GM18858 (cell line): ENCODE measurements around the gene ITCH.

Experiments
- ATAC-seq: cut with Tn5 transposase; IDR thresholded peaks from one replicate; pipeline ENCODE4 v1.9.1; 2021; ENCODE audit not compliant: unreplicated experiment

Gene ITCH

DNA sequence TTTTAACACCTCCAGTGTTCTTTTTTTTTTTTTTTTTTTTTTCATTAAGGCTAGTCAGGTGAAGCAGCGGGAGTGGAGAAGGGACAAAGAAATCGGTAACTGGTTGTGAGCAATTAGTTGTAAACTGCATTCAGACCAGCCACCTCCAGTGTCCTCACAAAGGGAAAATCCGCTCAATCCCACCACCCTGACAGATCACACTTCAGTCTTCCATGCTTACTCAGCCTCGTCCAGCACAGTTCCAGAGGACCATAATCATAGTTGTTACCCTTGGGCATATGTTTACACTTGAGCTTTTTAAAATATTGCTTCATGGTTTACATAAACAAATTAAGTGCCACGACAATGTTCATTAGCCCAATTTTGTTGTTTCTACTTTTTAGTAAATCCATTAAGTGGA lies 163.4 kb downstream of the ITCH start:
- no peak for ATAC-seq

- no peak for ATAC-seq
These were observed 163.9 kb downstream of the ITCH start for GRCh38 chr20:34527016-34527415.

- no peak for ATAC-seq
These were observed 165.8 kb downstream of the ITCH start for GRCh38 chr20:34528921-34529297.

GRCh38 chr20:34529742-34530141 lies 166.7 kb downstream of the ITCH start:
- no peak for ATAC-seq

DNA sequence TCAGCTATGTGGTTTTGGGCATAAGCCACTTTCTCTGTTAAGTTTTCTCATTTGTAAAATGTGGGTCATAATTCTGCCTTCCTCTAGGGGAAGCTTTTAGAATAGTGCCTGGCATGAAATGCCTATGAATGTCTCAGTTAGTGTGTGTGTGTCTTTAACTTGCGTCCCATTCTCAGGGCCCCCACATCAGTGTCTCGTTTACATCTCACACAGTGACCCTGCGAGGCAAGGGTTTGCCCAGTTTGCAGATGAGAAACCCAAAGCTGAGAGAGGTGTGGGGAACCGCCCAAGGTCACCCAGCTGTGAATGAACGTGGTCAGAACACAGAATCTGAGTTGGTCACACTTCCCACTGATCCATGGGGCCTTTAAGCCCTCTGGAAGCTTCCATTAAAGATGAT lies 167.3 kb downstream of the ITCH start:
- no peak for ATAC-seq

GRCh38 chr20:34531608-34532265 lies 168.7 kb downstream of the ITCH start:
- ATAC-seq = no peak

- ATAC-seq = no peak
These were observed 169.2 kb downstream of the ITCH start for GRCh38 chr20:34532320-34532719.

GRCh38 chr20:34532756-34533155 lies 169.7 kb downstream of the ITCH start:
- no peak for ATAC-seq

DNA sequence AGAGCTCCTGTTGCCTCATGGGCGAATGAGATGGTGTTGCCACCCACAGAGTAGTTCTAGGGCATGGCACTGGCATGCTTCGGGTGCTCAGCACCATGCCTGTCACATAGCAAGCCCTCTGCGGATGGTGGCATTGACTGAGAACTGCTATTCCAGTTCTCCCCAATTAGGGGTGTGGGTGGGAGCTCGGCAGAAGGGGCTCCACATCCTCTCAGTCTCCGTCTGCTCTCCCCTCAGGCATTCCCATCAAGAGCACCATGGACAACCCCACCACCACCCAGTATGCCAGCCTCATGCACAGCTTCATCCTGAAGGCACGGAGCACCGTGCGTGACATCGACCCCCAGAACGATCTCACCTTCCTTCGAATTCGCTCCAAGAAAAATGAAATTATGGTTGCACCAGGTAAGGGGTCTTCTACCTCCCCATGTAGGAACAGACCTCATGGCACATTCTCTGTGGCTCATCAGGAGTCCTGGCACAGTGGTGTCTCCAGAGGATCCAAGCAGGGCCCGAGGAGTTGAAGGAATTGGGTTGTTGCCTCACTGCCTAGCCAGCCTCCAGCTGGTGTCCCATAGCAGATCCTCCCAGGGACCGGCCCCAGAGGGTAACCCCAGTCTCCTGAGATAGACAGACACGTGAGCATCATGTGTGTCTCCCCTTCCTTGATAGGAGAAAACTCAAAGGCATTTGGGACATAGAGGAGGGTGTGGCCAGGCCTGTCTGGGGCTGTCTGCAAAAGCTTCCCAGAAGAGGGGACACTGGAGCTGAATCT lies 171.5 kb downstream of the ITCH start:
- ATAC-seq = no peak

DNA sequence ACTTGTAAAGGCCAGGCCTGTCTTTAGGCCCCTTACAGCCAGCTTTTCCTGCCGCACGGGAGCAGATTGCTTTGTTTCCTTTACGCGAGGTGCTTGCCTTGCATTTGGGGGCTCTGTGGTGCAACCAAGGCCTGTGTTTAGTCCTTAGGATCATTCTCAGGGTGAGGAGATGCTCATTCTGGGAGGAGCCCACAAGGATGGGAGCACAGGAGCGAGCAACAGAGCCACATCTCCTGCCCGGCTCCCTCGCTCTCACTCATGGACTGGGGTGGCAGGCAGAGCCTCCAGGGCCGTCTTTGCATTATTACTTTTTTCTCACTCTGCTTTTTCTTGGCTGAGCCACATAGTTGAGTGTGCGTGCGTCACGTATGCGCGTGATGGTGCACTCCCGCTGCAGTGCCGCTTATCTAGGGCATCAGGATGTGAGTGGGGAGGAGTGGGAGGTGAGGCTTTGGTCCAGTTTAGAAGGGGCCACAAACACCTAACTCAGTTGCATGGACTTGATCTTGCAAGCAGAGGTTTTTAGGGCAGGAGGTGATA lies 172.3 kb downstream of the ITCH start:
- ATAC-seq = no peak

GRCh38 chr20:34535857-34536256 lies 172.8 kb downstream of the ITCH start:
- ATAC-seq = no peak

GRCh38 chr20:34536798-34537394 lies 173.8 kb downstream of the ITCH start:
- ATAC-seq = no peak

GRCh38 chr20:34537651-34538050 lies 174.6 kb downstream of the ITCH start:
- ATAC-seq = no peak

DNA sequence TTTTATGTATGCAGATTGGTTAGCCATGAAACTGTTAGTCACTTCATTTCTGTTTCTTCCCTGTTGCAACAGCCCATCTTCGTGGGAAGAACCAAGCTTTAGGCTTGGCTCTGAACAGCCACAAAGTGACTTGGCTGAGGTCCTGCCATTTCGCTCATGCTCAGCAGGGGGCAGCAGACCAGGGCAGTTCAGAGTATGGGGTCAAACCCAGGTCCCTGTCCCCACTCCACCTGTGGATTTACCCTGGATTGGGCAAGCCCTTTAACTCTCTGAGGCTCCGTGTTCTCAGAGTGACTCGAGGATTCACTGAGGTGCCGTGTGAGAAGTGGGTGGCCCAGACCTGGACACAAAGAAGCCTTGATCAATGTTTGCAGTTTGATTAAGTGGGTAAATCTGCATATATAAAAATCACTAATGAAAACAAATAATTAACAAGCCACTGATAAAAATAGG lies 175.6 kb downstream of the ITCH start:
- no peak for ATAC-seq

DNA sequence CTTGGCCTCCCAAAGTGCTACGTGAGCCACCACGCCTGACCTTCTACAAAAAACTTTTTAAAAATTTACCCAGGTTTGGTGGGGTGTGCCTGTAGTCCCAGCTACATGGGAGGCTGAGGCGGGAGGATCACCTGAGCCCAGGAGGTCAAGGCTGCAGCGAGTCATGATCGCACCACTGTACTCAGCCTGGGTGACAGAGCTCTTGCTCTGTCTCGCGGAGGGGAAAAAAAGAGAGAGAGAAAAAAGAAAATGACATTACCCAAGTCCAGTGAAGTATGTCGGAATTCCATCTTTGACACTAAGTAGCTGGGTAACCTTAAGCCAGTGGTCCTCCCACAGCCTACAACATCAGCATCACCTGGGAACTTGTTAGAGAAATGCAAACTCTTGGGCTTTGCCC lies 176.7 kb downstream of the ITCH start:
- no peak for ATAC-seq

DNA sequence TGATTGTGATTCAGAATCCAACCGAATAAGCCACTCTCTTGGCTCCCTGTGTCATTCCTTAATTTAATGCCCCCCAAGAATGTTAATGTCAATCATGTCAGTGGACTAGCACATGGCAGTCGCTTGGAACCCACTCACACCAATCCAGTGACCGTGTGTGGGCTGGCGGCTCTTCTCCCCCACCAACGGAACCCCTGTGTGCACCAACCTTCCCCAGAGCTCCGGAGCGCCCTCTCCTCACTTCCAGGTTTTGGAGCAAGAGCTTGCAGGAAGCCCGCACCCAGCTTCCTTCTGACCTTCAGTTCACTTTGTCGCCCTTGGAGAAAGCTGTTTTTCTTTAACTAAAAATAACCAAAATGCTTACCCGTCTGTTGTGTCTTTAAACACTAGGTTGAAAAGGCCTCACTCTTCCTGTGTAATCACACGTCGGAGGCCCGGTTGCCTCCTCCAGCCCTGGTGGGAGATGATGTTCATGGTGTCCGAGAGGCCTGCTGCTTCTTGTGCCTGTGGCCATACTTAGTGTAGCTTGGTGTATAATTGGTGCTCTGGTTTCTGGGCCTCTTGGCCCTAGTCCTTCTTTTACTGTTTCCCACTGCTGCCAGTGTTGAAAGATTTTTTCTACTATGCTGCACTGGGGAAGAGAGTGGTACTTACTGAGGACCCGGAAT lies 177.7 kb downstream of the ITCH start:
- no peak for ATAC-seq

- ATAC-seq = no peak
These were observed 178.3 kb downstream of the ITCH start for GRCh38 chr20:34541264-34541901.

DNA sequence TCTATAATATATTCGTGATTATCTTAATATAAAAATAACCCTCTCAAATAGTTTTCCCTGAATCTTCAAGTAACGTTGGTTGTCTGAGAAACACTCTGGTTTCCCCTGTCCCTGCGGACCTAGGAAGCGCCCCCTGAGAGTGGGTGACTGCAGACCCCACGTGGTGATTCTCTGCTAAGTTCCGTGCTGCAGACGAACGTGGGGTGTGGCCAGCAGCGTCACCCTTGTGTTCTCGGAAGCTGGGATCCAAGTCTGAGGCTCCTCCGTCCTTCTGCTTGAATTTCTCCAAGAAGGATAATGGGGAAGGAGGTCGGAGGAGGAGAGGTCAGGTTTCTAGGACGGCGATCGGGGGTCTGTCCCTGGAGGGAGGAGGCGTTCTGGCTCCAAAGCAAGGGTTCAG lies 178.8 kb downstream of the ITCH start:
- no peak for ATAC-seq

DNA sequence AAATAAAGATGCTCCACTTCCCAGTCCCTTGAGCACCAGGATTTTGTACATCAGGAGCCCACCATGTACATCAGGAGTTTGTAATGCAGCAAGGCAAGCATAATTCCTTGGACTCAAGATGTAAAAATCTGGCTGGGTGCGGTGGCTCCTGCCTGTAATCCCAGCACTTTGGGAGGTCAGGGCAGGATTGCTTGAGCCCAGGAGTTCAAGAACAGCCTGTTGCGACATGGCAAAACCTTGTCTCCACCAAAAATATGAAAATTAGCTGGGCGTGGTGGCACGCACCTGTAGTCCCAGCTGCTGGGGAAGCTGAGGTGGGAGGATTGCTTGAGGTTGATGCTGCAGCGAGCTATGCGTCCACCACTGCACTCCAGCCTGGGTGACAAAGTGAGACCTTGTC lies 179.4 kb downstream of the ITCH start:
- no peak for ATAC-seq

- no peak for ATAC-seq
These were observed 180.5 kb downstream of the ITCH start for GRCh38 chr20:34543463-34544056.
